CD14-positive monocyte (primary cell): Measurements from ENCODE around the gene HOXC9. TPM values are rescaled to one million over a fixed set of nuclear protein-coding genes. Genes with fewer than 3 reads are reported as not detected.

Experiments
- DNase-seq, 3 donors: peaks; one replicate each; pipeline ENCODE4 v3.0.0-alpha.2; 2011 to 2022
- H2AFZ ChIP-seq: 2 replicates; pipeline ENCODE4 v1.6.0; 2012; ENCODE audit warnings: mild to moderate bottlenecking, low read depth, low read length, inconsistent platforms; ENCODE audit not compliant: insufficient read depth, poor library complexity, severe bottlenecking
- H3K27ac ChIP-seq, 2 donors: 1 replicate in 1 of 2; 2 replicates in 1 of 2; pipeline ENCODE4 v1.5.1; 2012 to 2013; ENCODE audit warnings: low read length in 2 of 2, control low read depth in 1 of 2, inconsistent platforms in 1 of 2, low read depth in 1 of 2, mild to moderate bottlenecking in 1 of 2
- H3K27me3 ChIP-seq, 2 donors: one replicate each; pipeline versions ENCODE4 v1.6.0 to v1.6.1; 2011 to 2013; ENCODE audit warnings: low read length in 2 of 2; ENCODE audit not compliant: control insufficient read depth in 2 of 2, insufficient read depth in 2 of 2
- H3K36me3 ChIP-seq, 2 donors: replicated peaks in 1 of 2; 1 replicate in 1 of 2; 2 replicates in 1 of 2; pipeline versions ENCODE4 v1.5.1 to v1.6.1; 2012 to 2013; ENCODE audit warnings: low read length in 2 of 2, control low read depth in 1 of 2, inconsistent platforms in 1 of 2, mild to moderate bottlenecking in 1 of 2; ENCODE audit not compliant: insufficient read depth in 2 of 2, control insufficient read depth in 1 of 2
- H3K4me1 ChIP-seq, 2 donors: 1 replicate in 1 of 2; 2 replicates in 1 of 2; pipeline versions ENCODE4 v1.5.1 to v1.6.1; 2012 to 2013; ENCODE audit warnings: low read length in 2 of 2, control low read depth in 1 of 2, inconsistent platforms in 1 of 2, mild to moderate bottlenecking in 1 of 2, moderate library complexity in 1 of 2; ENCODE audit not compliant: insufficient read depth in 2 of 2, control insufficient read depth in 1 of 2
- H3K4me2 ChIP-seq: replicated peaks from 2 replicates; pipeline ENCODE3; 2012; ENCODE audit warnings: low read length, moderate library complexity, mild to moderate bottlenecking; ENCODE audit not compliant: poor library complexity, severe bottlenecking; ENCODE audit errors: extremely low read depth
- H3K4me3 ChIP-seq, 3 experiments: fragments of 200-600 bp in 1 of 3; sonication (generic) in 1 of 3; replicated peaks in 1 of 3; 1 replicate in 2 of 3; 2 replicates in 1 of 3; pipeline ENCODE4 v1.5.1; 2011 to 2013; ENCODE audit warnings: low read length in 3 of 3, mild to moderate bottlenecking in 3 of 3, control low read depth in 2 of 3, low read depth in 2 of 3, inconsistent platforms in 1 of 3, moderate library complexity in 1 of 3
- H3K79me2 ChIP-seq: 2 replicates; pipeline ENCODE4 v1.6.0; 2012; ENCODE audit warnings: mild to moderate bottlenecking, control low read depth, inconsistent platforms, low read length, moderate library complexity; ENCODE audit not compliant: insufficient read depth
- H3K9ac ChIP-seq: 2 replicates; pipeline ENCODE4 v1.6.0; 2017; ENCODE audit warnings: low read length, mild to moderate bottlenecking; ENCODE audit not compliant: insufficient read depth, poor library complexity, severe bottlenecking
- H3K9me3 ChIP-seq, 2 donors: replicated peaks in 1 of 2; 1 replicate in 1 of 2; 2 replicates in 1 of 2; pipeline versions ENCODE4 v1.5.1 to v1.6.1; 2012 to 2013; ENCODE audit warnings: low read length in 2 of 2, control low read depth in 1 of 2; ENCODE audit not compliant: control insufficient read depth in 1 of 2, insufficient read depth in 1 of 2
- H4K20me1 ChIP-seq: 2 replicates; pipeline ENCODE4 v1.6.0; 2012; ENCODE audit warnings: mild to moderate bottlenecking, low read length, control low read depth, moderate library complexity; ENCODE audit not compliant: insufficient read depth
- H3K27ac Mint-ChIP-seq, 7 donors: one replicate each; pipeline ENCODE4 v1.8.0; 2020; ENCODE audit warnings: mild to moderate bottlenecking in 7 of 7, mixed read lengths in 7 of 7, moderate library complexity in 6 of 7, inconsistent platforms in 2 of 7
- H3K27me3 Mint-ChIP-seq, 3 donors: one replicate each; pipeline ENCODE4 v1.8.0; 2021 to 2022; ENCODE audit warnings: low read depth in 3 of 3, mild to moderate bottlenecking in 3 of 3, mixed read lengths in 3 of 3, moderate library complexity in 3 of 3, inconsistent platforms in 1 of 3
- H3K36me3 Mint-ChIP-seq, 2 donors: one replicate each; pipeline ENCODE4 v1.8.0; 2020; ENCODE audit warnings: mixed read lengths in 2 of 2, inconsistent platforms in 1 of 2, mild to moderate bottlenecking in 1 of 2
- H3K4me1 Mint-ChIP-seq: one replicate; pipeline ENCODE4 v1.8.0; 2020; ENCODE audit warnings: mild to moderate bottlenecking, mixed read lengths
- H3K4me3 Mint-ChIP-seq, 2 donors: one replicate each; pipeline ENCODE4 v1.8.0; 2020; ENCODE audit warnings: mild to moderate bottlenecking in 2 of 2, mixed read lengths in 2 of 2, moderate library complexity in 1 of 2
- H3K9me3 Mint-ChIP-seq, 7 donors: one replicate each; pipeline ENCODE4 v1.8.0; 2020 to 2022; ENCODE audit warnings: mixed read lengths in 7 of 7, mild to moderate bottlenecking in 6 of 7, moderate library complexity in 6 of 7, inconsistent platforms in 2 of 7
- CTCF ChIP-seq: fragments of 200-600 bp; IDR thresholded peaks from one replicate; pipeline ENCODE4 v1.8.0; 2022; ENCODE audit warnings: antibody characterized with exemption, mild to moderate bottlenecking
- WGBS: methylation state at CpG from one replicate; pipeline ENCODE4 v1.1.5; 2013; ENCODE audit warnings: missing lambda C conversion rate; ENCODE audit not compliant: insufficient coverage; 5-methylcytosine and 5-hydroxymethylcytosine counted together
- intact Hi-C, 2 donors: fragments of 100-400 bp; cut with micrococcal nuclease; formaldehyde crosslinking; loops; one replicate each; pipeline versions ENCODE4 v1.15.0 to v1.15.1; 2023
- polyA plus RNA-seq, 3 donors: library from polyadenylated mRNA; depleted of rRNA in 1 of 3; unstranded in 2 of 3; stranded (reverse) in 1 of 3; fragments of 300-500 nt in 2 of 3; fragments of >200 nt in 1 of 3; fragmentation: Illumina TruSeq in 2 of 3; gene quantifications; 1 replicate in 2 of 3; 2 replicates in 1 of 3; pipeline ENCODE4 v1.2.3, GENCODE V29; 2012 to 2021
- small RNA-seq: library from RNA; depleted of rRNA; stranded (forward); fragments of <200 nt; gene quantifications from one replicate; pipeline ENCODE3, GENCODE V24; 2012; ENCODE audit warnings: low read depth; ENCODE audit not compliant: insufficient read length

HOXC9 gene
- polyA plus RNA-seq, 3 donors = not detected

GRCh38 chr12:54052438-54053002 lies 52.6 kb downstream of the HOXC9 start:
- peaks cover 97 to 99% of the 10 kb centered on the region in 2 donors for H3K27me3 ChIP-seq
- H3K4me1 Mint-ChIP-seq = peaks cover 22% of the 10 kb centered on the region
- no peaks in the 10 kb centered on the region for H3K36me3 ChIP-seq
- no peak overlapping the region for H3K27ac ChIP-seq
- H2AFZ ChIP-seq = no peak overlapping the region
- intact Hi-C loops = no loop called here
- H3K4me1 ChIP-seq = peaks cover 4 to 8% of the 10 kb centered on the region in 2 donors
- H3K27me3 Mint-ChIP-seq = peaks cover 95 to 99% (median 99%) of the 10 kb centered on the region in 3 donors
- H3K4me3 Mint-ChIP-seq = peak overlapping the region in 1 of 2 donors; percentile 87
- no peaks in the 10 kb centered on the region for H4K20me1 ChIP-seq
- H3K4me2 ChIP-seq = no peak overlapping the region
- peaks cover 0 to 8% of the 10 kb centered on the region in 2 donors for H3K36me3 Mint-ChIP-seq
- peaks cover 0 to 38% (median 12%) of the 10 kb centered on the region in 7 donors for H3K9me3 Mint-ChIP-seq
- WGBS = 0% methylated on average over 1 of the region's 10 CpGs
- H3K4me3 ChIP-seq = no peak overlapping the region
- no peak overlapping the region for H3K9ac ChIP-seq
- no peak for DNase-seq
- TF ChIP-seq CTCF = no peak
- H3K27ac Mint-ChIP-seq = no peak overlapping the region
- H3K9me3 ChIP-seq = peaks cover 3 to 39% of the 10 kb centered on the region in 2 donors
- H3K79me2 ChIP-seq = no peaks in the 10 kb centered on the region

Small RNA genes lying within 50 kb of the gene (small RNA-seq; reads per million reads assigned to genes)
- gene AC012531.3 = not detected
- gene AC012531.4 = not detected
- gene HOXC5 = not detected
- not detected for gene MIR196A2
- gene MIR615 = not detected
- gene RF01905 = not detected
- not detected for gene RF01906

Other genes with a start within 250 kb of the HOXC9 start
- gene CISTR, start 248.2 kb upstream of the HOXC9 start, polyA plus RNA-seq = not detected
- not detected for gene HOXC13, start 61.3 kb upstream of the HOXC9 start, polyA plus RNA-seq
- not detected for gene HOXC12, start 45.3 kb upstream of the HOXC9 start, polyA plus RNA-seq
- gene HOXC11, start 27.0 kb upstream of the HOXC9 start, polyA plus RNA-seq = not detected
- not detected for gene HOTAIR, start 25.2 kb upstream of the HOXC9 start, polyA plus RNA-seq
- gene HOXC10, start 15.0 kb upstream of the HOXC9 start, polyA plus RNA-seq = not detected
- not detected for gene HOXC8, start 8.8 kb downstream of the HOXC9 start, polyA plus RNA-seq
- not detected for gene HOXC6, start 28.3 kb downstream of the HOXC9 start, polyA plus RNA-seq
- gene HOXC5, start 32.9 kb downstream of the HOXC9 start, polyA plus RNA-seq = not detected
- not detected for gene HOXC4, start 53.7 kb downstream of the HOXC9 start, polyA plus RNA-seq
- gene SMUG1, start 188.8 kb downstream of the HOXC9 start, polyA plus RNA-seq = 10 to 100 TPM; 22.2 to 50.8 (median 46.8) TPM